ENCODE results near the gene FAM200B.

Gene FAM200B

GRCh38 chr4:15659768-15660570 is 21.7 kb upstream of the FAM200B start:
- intact Hi-C loops (cut with DNase I) = no loop called here
- no peak for DNase-seq

DNA sequence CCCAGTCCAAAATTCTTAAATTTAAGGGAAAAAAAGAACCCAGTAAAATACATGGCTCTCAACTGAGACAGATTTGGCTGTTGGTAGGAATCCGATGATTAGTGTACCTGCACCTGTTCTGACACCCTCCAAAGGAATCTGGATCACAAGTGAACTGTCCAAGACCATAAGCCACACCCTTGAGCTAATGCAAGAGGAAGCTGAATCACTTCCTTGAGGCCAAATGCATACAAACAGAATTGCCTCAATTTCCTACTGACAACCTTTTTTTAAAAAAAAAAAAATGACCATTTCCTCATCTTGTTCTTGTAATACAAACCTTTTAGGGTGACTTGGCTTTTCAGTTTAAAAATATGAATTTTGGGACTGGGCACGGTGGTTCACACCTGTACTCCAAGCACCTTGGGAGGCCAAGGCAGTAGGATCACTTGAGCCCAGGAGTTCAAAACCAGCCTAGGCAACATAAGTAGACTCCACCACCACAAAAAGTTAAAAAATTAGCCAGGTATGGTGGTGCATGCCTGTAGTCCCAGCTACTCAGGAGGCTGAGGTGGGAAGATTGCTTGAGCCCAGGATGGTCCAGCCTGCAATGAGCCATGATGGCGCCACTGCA is 15.8 kb upstream of the FAM200B start:
- no peak for DNase-seq
- intact Hi-C loops (cut with DNase I) = no loop called here

DNA sequence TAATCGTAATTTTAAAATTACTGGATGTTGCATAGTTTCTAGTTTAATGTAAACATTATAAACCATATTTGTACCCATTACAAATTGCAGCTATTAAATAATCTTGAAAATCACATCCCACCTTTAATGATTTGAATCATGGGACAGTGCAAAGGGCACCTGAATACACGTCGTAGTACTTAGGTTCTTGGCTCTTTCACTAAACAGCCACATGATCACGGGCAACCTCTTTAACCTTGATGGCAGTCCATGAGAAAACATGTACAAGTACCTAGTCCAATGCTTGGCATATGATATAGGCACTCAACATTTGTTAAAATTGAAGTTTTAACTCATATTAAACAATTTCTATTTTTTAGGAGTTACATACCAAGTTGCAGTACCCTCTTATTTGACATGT is 14.6 kb upstream of the FAM200B start:
- DNase-seq = no peak
- intact Hi-C loops (cut with DNase I) = no loop called here

DNA sequence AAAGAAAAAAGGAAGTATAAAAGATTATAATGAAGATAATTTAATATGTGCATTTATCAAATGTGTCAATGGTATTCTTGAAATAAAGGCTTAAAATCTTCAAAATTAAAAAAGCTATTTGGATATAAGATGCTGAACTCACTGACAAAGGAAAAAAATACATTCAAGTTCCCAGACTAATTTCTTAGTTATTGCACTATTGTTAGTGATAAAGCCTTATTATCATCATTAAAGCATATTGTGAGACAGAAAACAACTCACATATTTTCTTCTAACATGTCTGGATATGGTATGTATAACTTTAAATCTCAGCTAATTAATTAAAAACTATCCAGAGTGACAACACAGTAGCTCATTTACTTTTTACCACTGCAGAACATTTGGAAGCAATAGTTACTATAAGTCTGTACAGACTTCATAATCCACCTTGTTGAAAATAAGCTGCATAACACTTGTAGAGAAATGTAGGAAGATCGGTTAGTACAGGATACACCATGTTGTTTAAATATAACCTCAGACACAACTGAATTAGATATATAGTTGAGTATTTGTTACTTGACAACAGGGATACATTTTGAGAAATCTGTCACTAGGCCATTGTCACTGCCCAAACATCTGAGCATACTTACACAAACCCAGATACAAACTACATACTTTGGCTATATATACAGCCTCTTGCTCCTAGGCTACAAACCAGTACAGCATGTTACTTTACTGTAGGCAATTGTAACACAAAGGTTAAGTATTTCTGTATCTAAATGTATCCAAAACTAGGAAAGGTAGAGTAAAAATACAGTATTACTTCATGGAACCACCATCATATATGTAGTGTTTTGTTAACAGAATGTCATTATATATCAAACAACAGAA is 12.8 kb upstream of the FAM200B start:
- DNase-seq = no peak
- intact Hi-C loops (cut with DNase I) = no loop called here

GRCh38 chr4:15670576-15670975 is 11.1 kb upstream of the FAM200B start:
- intact Hi-C loops (cut with DNase I) = no loop called here
- DNase-seq = no peak

DNA sequence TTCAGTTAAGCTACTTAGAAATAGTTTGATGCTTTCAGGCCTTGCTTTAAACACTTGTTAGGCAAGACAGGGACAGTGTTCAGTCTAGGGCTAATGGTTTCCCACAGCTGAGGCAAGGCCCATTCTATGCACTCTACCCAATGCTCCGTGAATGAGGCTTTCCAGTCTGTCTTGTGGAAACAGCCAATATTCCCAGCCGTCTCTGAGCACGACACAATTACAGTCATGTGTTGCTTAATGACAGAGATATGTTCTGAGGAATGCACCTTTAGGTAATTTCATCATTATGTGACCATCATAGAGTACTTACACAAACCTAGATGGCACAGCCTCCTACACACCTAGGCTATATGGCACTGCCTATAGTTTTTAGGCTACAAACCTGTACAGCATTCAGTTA is 9.5 kb upstream of the FAM200B start:
- DNase-seq = no peak
- intact Hi-C loops (cut with DNase I) = no loop called here

DNA sequence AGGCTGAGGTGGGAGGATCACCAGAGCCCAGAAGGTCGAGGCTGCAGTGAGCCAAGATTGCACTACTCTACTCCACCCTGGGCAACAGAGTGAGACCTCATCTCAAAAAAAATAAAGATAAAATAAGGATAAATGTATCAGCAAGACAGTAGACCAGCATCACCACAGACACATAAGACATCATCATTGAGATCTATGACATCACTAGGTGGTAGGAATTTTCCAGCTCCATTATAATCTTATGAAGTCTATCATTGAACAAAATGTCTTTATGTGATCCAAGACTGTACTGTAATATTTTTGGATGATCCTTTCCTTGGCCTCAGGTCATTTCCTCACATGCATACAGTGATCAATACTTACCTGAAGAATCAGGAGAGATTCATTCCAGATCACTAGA is 8.3 kb upstream of the FAM200B start:
- intact Hi-C loops (cut with DNase I) = no loop called here
- no peak for DNase-seq

DNA sequence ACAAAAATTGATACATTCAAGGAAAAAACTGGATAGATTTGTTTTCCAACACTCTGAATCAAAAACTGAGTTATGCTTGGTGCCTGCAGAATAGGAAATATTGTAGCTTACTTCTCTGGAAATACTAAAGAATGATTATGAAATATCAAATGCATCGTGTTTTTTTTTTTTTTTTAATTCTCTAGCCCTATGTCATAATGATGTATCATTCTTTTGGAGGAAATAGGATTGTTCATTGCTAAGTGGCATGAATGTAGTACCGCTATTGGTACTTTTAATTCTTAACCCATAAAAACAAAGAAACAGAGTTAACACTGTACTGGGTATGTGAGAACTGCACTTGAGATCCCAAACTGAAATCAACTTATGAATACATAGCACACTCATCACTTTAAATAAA is 7.6 kb upstream of the FAM200B start:
- intact Hi-C loops (cut with DNase I) = no loop called here

GRCh38 chr4:15674926-15675325 is 6.7 kb upstream of the FAM200B start:
- intact Hi-C loops (cut with DNase I) = no loop called here
- DNase-seq = no peak

More for the DNA sequence above, 7.6 kb upstream of the FAM200B start:
- DNase-seq = no peak

- no peak for DNase-seq
- intact Hi-C loops (cut with DNase I) = no loop called here
Observed at GRCh38 chr4:15675356-15675755, 6.3 kb upstream of the FAM200B start.

DNA sequence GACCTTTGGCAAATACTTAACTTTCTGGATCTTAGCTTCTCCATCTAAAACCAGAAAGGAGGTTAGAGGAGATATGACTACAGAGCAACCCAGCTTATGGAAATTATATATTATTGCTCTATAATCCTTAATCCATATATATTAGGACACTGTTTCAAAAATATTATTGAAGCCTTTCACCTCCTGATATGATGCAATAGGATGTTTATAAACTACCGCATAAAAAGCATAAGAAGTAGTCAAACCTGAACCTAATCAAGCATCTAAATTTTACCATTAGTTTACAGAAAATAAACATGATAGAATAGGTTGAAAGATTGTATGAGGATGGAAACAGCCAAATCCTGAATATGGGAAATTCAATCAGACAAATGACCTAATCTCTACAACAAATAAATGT is 5.6 kb upstream of the FAM200B start:
- intact Hi-C loops (cut with DNase I) = no loop called here
- DNase-seq = no peak

DNA sequence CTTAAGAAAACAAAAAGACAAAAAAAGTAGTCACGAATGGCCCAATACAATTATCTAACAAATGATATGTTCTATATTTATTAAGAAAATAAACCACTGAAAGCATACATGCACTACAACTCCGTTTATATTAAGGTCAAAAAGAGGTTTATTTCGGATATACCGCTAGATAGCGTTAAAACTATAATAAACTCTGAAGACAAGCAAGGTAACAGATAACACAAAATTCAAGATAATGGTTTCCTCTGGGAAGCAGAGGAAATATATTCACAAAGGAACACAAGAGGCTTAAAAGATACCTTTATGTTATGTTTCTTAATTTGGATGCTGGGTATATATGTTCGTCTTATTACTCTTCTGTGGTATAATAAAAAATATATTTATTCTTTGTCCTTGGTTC is 4.7 kb upstream of the FAM200B start:
- DNase-seq = no peak
- intact Hi-C loops (cut with DNase I) = no loop called here

- DNase-seq = no peak
- intact Hi-C loops (cut with DNase I) = no loop called here
Observed at GRCh38 chr4:15677507-15677988, 4.1 kb upstream of the FAM200B start.

DNA sequence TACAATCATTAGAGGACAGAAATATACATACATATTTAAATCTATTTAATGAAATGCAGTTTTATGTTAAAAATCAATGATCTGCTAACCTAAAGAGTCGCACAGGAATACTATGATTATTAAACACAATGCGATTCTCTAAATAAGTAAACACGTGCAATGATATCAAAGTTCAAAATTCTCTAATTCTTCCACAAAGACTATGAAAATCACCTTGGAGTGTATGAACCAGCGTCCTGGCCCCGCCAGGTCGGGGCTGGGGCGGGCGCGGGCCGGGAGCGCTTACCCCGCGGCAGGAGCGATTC is 608 bp upstream of the FAM200B start:
- intact Hi-C loops (cut with DNase I) = no loop called here
- no peak for DNase-seq

DNA sequence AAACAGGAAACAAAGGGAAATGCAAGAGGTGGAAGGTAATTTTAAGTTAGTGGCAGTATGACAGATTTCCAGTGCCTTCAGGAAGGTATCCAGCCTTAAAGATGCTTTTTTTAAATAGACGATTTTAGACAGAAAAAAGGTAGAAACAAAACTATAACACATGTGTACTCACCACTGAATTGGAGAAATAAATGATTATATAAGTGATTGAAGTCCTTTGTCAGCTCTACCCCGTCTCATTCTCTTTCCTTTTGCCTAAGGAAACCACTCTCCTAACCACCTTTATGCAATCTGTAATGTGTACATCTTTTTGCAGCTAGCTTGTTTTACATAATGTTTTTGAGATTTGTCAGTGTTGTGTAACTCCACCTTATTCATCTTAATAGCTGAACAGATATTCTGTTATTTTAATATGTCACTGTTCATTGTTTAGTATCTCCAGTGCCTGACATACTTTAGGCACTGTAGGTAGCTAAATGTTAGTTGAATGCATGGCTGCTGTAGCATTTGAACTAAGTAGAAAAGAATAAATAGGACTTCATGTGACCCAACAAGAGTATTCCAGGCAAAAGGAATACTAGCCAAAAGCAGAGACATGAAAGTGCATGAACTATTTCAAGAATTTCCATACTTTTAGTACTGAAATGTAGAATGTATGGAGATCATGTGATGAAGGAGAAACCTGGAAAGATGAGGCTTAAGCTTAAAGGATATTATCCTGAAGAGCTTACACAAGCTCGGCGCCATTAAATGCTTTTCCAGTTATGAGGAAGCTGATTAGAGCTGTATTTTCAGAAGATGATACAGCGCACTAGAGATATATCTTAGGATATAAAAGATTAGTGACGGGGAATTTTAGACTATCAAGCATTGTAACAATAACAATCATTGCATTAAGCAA is 865 bp downstream of the FAM200B start:
- DNase-seq = no peak
- intact Hi-C loops (cut with DNase I) = no loop called here

GRCh38 chr4:15683143-15683495 is 1.5 kb downstream of the FAM200B start:
- intact Hi-C loops (cut with DNase I) = no loop called here
- DNase-seq = no peak

- no peak for DNase-seq
- intact Hi-C loops (cut with DNase I) = no loop called here
Observed at GRCh38 chr4:15684498-15684897, 2.9 kb downstream of the FAM200B start.

- no peak for DNase-seq
- intact Hi-C loops (cut with DNase I) = no loop called here
Observed at GRCh38 chr4:15688051-15688450, 6.4 kb downstream of the FAM200B start.

DNA sequence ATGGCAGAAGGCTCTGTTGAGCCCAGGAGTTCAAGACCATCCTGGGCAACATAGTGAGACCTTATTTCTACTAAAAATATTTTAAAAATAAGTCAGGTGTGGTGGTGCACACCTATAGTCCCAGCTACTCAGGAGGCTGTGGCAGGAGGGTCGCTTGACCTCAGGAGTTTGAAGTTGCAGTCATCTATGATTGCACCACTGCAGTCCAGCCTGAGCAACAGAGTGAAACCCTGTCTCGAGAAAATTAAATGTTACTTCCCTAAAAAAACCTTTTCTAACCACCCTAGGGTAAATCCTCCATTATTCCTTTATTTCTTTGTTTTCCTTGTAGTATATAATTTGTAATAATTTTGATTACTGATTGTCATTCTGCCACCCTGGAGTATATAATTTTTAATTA is 7.9 kb downstream of the FAM200B start:
- intact Hi-C loops (cut with DNase I) = no loop called here

More for the DNA sequence above, 7.9 kb downstream of the FAM200B start:
- DNase-seq = no peak
